Caco-2 (cell line): ENCODE data around the gene TCF15. TPM values are rescaled to one million over a fixed set of nuclear protein-coding genes. Genes with fewer than 3 reads are reported as not detected.

Experiments
- BruUV-seq: library from RNA; stranded (reverse); fragments of 400-500 nt; replicated peaks from 2 replicates; lab custom pipeline; 2021; lab: Mats Ljungman, UMichigan
- CTCF ChIA-PET: fragments of 300-600 bp; sonication (Branson Sonifier 250); formaldehyde crosslinking; loops from one replicate; lab custom pipeline; 2022; ENCODE audit warnings: antibody characterized with exemption; lab: Charles Lee
- POLR2A ChIA-PET: fragments of 300-600 bp; sonication (Branson Sonifier 250); formaldehyde crosslinking; loops from one replicate; lab custom pipeline; 2022; ENCODE audit warnings: antibody characterized with exemption; lab: Charles Lee
- DNase-seq, 2 experiments: peaks; one replicate each; pipeline versions ENCODE4 v3.0.0 to v3.0.0-alpha.2; 2020 to 2022
- H3K27me3 ChIP-seq: replicated peaks from 2 replicates; pipeline ENCODE4 v1.6.0; 2011; ENCODE audit warnings: low read length; ENCODE audit not compliant: control insufficient read depth, insufficient read depth
- H3K36me3 ChIP-seq: 2 replicates; pipeline ENCODE4 v1.5.1; 2011; ENCODE audit warnings: low read length; ENCODE audit not compliant: control insufficient read depth, insufficient read depth
- H3K4me1 ChIP-seq: fragments of 250-450 bp; sonication (Bioruptor Pico); 2 replicates; pipeline ENCODE4 v1.5.1; 2020; ENCODE audit warnings: mild to moderate bottlenecking
- H3K4me3 ChIP-seq: 2 replicates; pipeline ENCODE4 v1.5.1; 2011; ENCODE audit warnings: low read depth, mild to moderate bottlenecking, control low read depth, low read length
- H3K9me3 ChIP-seq: fragments of 250-450 bp; sonication (Bioruptor Pico); 2 replicates; pipeline ENCODE4 v1.5.1; 2020; ENCODE audit warnings: mild to moderate bottlenecking, moderate library complexity
- H3K27ac Mint-ChIP-seq: one replicate; pipeline ENCODE4 v1.8.0; 2022; ENCODE audit warnings: mixed read lengths; ENCODE audit not compliant: unreplicated experiment
- H3K27me3 Mint-ChIP-seq: one replicate; pipeline ENCODE4 v1.8.0; 2022; ENCODE audit warnings: mixed read lengths; ENCODE audit not compliant: insufficient read depth, unreplicated experiment
- H3K36me3 Mint-ChIP-seq: one replicate; pipeline ENCODE4 v1.8.0; 2022; ENCODE audit warnings: mild to moderate bottlenecking, mixed read lengths; ENCODE audit not compliant: insufficient read depth, unreplicated experiment
- H3K4me1 Mint-ChIP-seq: one replicate; pipeline ENCODE4 v1.8.0; 2022; ENCODE audit warnings: low read depth, mixed read lengths; ENCODE audit not compliant: unreplicated experiment
- H3K4me3 Mint-ChIP-seq: one replicate; pipeline ENCODE4 v1.8.0; 2022; ENCODE audit warnings: mild to moderate bottlenecking, moderate library complexity, mixed read lengths; ENCODE audit not compliant: unreplicated experiment
- H3K9me3 Mint-ChIP-seq: one replicate; pipeline ENCODE4 v1.8.0; 2022; ENCODE audit warnings: mixed read lengths; ENCODE audit not compliant: unreplicated experiment
- CTCF ChIP-seq, 2 experiments: fragments of 200-600 bp in 1 of 2; IDR thresholded peaks; 1 replicate in 1 of 2; 2 replicates in 1 of 2; pipeline versions ENCODE4 v1.5.1 to v1.8.0; 2011 to 2022; ENCODE audit warnings: antibody characterized with exemption in 1 of 2, control low read depth in 1 of 2, inconsistent platforms in 1 of 2, low read depth in 1 of 2, low read length in 1 of 2, mild to moderate bottlenecking in 1 of 2, moderate library complexity in 1 of 2; ENCODE audit not compliant: insufficient read depth in 1 of 2, severe bottlenecking in 1 of 2, unreplicated experiment in 1 of 2
- intact Hi-C: fragments of 100-400 bp; cut with micrococcal nuclease; formaldehyde crosslinking; loops from one replicate; pipeline ENCODE4 v1.10.0; 2022; ENCODE audit not compliant: unreplicated experiment
- total RNA-seq: library from RNA; stranded (reverse); gene quantifications from 2 replicates; pipeline ENCODE4 v1.2.3, GENCODE V29; 2022

The TCF15 gene
- total RNA-seq, 1 experiment from 2014 or later = not detected

DNA sequence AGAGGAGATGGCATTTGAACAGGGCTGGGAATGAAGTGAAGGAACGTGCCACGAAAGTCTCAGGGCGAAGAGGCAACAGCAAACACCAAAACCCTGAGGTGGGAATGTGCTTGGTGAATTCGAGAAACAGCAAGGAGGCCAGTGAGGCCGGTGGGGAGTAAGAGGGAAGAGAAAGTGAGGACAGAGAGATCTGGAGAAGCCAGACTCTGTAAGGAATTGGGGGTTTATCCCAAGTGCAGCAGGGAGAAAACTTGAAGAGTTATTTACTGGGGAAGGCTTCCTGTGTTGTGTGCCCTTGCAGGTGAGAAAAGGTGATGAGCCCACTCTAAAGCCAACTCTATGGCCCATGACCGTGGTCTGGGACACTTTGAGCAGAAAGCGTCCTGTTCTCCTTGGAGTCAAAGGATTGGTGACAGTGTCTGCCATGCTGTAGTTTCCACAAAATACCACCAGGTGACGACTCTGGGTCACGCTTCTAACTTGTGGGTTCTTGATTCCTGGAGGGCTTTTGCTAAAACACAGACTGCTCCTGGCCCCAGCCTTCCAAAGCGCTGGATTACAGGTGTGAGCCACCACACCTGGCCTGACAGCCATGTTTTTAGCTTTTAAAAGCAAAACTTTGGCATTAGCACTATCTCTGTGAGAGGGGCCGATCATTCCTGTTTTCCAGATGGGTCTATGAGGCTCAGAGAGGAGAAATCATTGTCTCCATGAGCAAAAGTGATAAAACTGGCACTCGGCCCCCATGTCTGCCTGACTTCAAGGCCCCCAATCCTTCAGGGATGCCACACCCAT lies 48.5 kb downstream of the TCF15 start:
- POLR2A ChIA-PET = no interaction called here
- TF ChIP-seq CTCF (IDR thresholded peaks at IDR 0.05; ENCODE audit: insufficient read depth in 1 of 2, low read depth in 1 of 2, low read length in 1 of 2, severe bottlenecking in 1 of 2, unreplicated experiment in 1 of 2) = peak; percentile 96 to 97
- peaks cover 4% of the 10 kb centered on the region for H3K27me3 Mint-ChIP-seq
- H3K27me3 ChIP-seq = no peaks in the 10 kb centered on the region
- no peak overlapping the region for H3K4me3 Mint-ChIP-seq
- no TSS peak for BruUV-seq
- peak; percentile 77 to 79 for DNase-seq
- no peaks in the 10 kb centered on the region for H3K4me1 Mint-ChIP-seq
- no peak overlapping the region for H3K27ac Mint-ChIP-seq
- H3K4me3 ChIP-seq = no peak overlapping the region
- intact Hi-C loops = loop anchor here (1.0 kb wide), 4 partner anchors 84 to 178 kb away; no protein-coding TSS in a partner anchor
- H3K9me3 ChIP-seq = no peaks in the 10 kb centered on the region
- H3K4me1 ChIP-seq = no peaks in the 10 kb centered on the region; the same call in 1 of the 2 replicates
- H3K9me3 Mint-ChIP-seq = no peaks in the 10 kb centered on the region
- CTCF ChIA-PET = interaction anchor here (0.6 to 4.5 kb wide), 3 partner anchors 32 to 177 kb away, joined by 3 to 46 read pairs (median 3); no protein-coding TSS in a partner anchor
- no peaks in the 10 kb centered on the region for H3K36me3 ChIP-seq
- H3K36me3 Mint-ChIP-seq = no peaks in the 10 kb centered on the region

GRCh38 chr20:560680-561079 lies 49.4 kb downstream of the TCF15 start:
- no peak overlapping the region for H3K4me3 ChIP-seq
- BruUV-seq = no TSS peak
- no peak for DNase-seq
- H3K9me3 ChIP-seq = no peaks in the 10 kb centered on the region
- Mint-ChIP-seq H3K27me3 (peaks cover 4% of the 10 kb centered on the region), H3K9me3 (no peaks in the 10 kb centered on the region), H3K4me3 (no peak overlapping the region), H3K4me1 (peaks cover 6% of the 10 kb centered on the region), H3K27ac (no peak overlapping the region), H3K36me3 (no peaks in the 10 kb centered on the region)
- POLR2A ChIA-PET = no interaction called here
- CTCF ChIA-PET = interaction anchor here (0.8 to 4.5 kb wide), 2 partner anchors 84 to 167 kb away, joined by 10 to 46 read pairs; no protein-coding TSS in a partner anchor
- intact Hi-C loops = loop anchor here (1.0 kb wide), 4 partner anchors 85 to 179 kb away; no protein-coding TSS in a partner anchor
- peaks cover 8% of the 10 kb centered on the region; the same call in 1 of the 2 replicates for H3K4me1 ChIP-seq
- no peaks in the 10 kb centered on the region for H3K36me3 ChIP-seq
- no peaks in the 10 kb centered on the region for H3K27me3 ChIP-seq
- peak in 1 of 2 experiments; percentile 23 for TF ChIP-seq CTCF (IDR thresholded peaks at IDR 0.05; ENCODE audit: insufficient read depth in 1 of 2, low read depth in 1 of 2, low read length in 1 of 2, severe bottlenecking in 1 of 2, unreplicated experiment in 1 of 2)

GRCh38 chr20:558117-558516 lies 52.0 kb downstream of the TCF15 start:
- no peak for TF ChIP-seq CTCF (IDR thresholded peaks at IDR 0.05; ENCODE audit: insufficient read depth in 1 of 2, low read depth in 1 of 2, low read length in 1 of 2, severe bottlenecking in 1 of 2, unreplicated experiment in 1 of 2)
- Histone ChIP-seq H3K27me3 (no peaks in the 10 kb centered on the region), H3K4me3 (no peak overlapping the region), H3K4me1 (peaks cover 11% of the 10 kb centered on the region; the same call in 1 of the 2 replicates), H3K36me3 (no peaks in the 10 kb centered on the region), H3K9me3 (no peaks in the 10 kb centered on the region)
- no peaks in the 10 kb centered on the region for H3K9me3 Mint-ChIP-seq
- CTCF ChIA-PET = no interaction called here
- H3K36me3 Mint-ChIP-seq = no peaks in the 10 kb centered on the region
- POLR2A ChIA-PET = no interaction called here
- BruUV-seq = no TSS peak
- H3K4me1 Mint-ChIP-seq = peaks cover 7% of the 10 kb centered on the region
- DNase-seq = no peak
- H3K4me3 Mint-ChIP-seq = no peak overlapping the region
- no peak overlapping the region for H3K27ac Mint-ChIP-seq
- H3K27me3 Mint-ChIP-seq = peaks cover 9% of the 10 kb centered on the region
- intact Hi-C loops = no loop called here
